Large intestine (tissue), 12 donors: ENCODE measurements around the gene NR0B2. TPM values are rescaled to one million over a fixed set of nuclear protein-coding genes. Genes with fewer than 3 reads are reported as not detected.

Experiments used
- DNase-seq, 2 donors: peaks; one replicate each; pipeline versions ENCODE4 v3.0.0 to v3.0.0-alpha.2; 2013
- H3K27ac ChIP-seq: one replicate; pipeline ENCODE4 v1.5.1; 2013; ENCODE audit warnings: low read length
- H3K27me3 ChIP-seq: 2 replicates; pipeline ENCODE4 v1.6.1; 2013; ENCODE audit warnings: low read length; ENCODE audit not compliant: control insufficient read depth, insufficient read depth
- H3K36me3 ChIP-seq: 2 replicates; pipeline ENCODE4 v1.6.1; 2013; ENCODE audit warnings: low read length; ENCODE audit not compliant: control insufficient read depth, insufficient read depth
- H3K4me1 ChIP-seq: one replicate; pipeline ENCODE4 v1.6.1; 2013; ENCODE audit warnings: low read length; ENCODE audit not compliant: control insufficient read depth, insufficient read depth
- H3K4me3 ChIP-seq: one replicate; pipeline ENCODE4 v1.5.1; 2013; ENCODE audit warnings: low read length
- H3K9me3 ChIP-seq: one replicate; pipeline ENCODE4 v1.6.1; 2013; ENCODE audit warnings: mild to moderate bottlenecking, low read depth, low read length, moderate library complexity; ENCODE audit not compliant: control insufficient read depth
- WGBS: methylation state at CpG from one replicate; pipeline ENCODE4 v1.1.5; 2013; ENCODE audit warnings: low lambda C conversion rate; ENCODE audit not compliant: insufficient coverage; 5-methylcytosine and 5-hydroxymethylcytosine counted together
- long read RNA-seq, 11 donors: transcript quantifications; one replicate each; lab custom pipeline, GENCODE V29; 2026
- polyA plus RNA-seq: library from polyadenylated mRNA; unstranded; fragments of 120-200 nt; gene quantifications from one replicate; pipeline ENCODE4 v1.2.1, GENCODE V29; 2013

Gene NR0B2, protein sequence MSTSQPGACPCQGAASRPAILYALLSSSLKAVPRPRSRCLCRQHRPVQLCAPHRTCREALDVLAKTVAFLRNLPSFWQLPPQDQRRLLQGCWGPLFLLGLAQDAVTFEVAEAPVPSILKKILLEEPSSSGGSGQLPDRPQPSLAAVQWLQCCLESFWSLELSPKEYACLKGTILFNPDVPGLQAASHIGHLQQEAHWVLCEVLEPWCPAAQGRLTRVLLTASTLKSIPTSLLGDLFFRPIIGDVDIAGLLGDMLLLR
- polyA plus RNA-seq = 91.2 TPM
- long read RNA-seq, donor 1, transcript NR0B2-201 (2 exons, 1,156 nt) = major isoform, 24 of 24 reads
- long read RNA-seq, donor 1, partial matches to known transcripts = 0 of 24 reads
- long read RNA-seq, donor 1, other reads (novel, unspliced or antisense) = 0 of 24 reads
- long read RNA-seq, donor 2, transcript NR0B2-201 (2 exons, 1,156 nt) = major isoform, 55 of 328 reads
- long read RNA-seq, donor 2, partial matches to known transcripts = 273 of 328 reads
- long read RNA-seq, donor 2, other reads (novel, unspliced or antisense) = 0 of 328 reads
- long read RNA-seq, donor 3 = 0 reads
- long read RNA-seq, donor 4, transcript NR0B2-201 (2 exons, 1,156 nt) = major isoform, 12 of 12 reads
- long read RNA-seq, donor 4, partial matches to known transcripts = 0 of 12 reads
- long read RNA-seq, donor 4, other reads (novel, unspliced or antisense) = 0 of 12 reads
- long read RNA-seq, donor 5, transcript NR0B2-201 (2 exons, 1,156 nt) = major isoform, 5 of 5 reads
- long read RNA-seq, donor 5, partial matches to known transcripts = 0 of 5 reads
- long read RNA-seq, donor 5, other reads (novel, unspliced or antisense) = 0 of 5 reads
- long read RNA-seq, donor 6, transcript NR0B2-201 (2 exons, 1,156 nt) = major isoform, 110 of 158 reads
- long read RNA-seq, donor 6, partial matches to known transcripts = 48 of 158 reads
- long read RNA-seq, donor 6, other reads (novel, unspliced or antisense) = 0 of 158 reads
- long read RNA-seq, donor 7, transcript NR0B2-201 (2 exons, 1,156 nt) = major isoform, 8 of 8 reads
- long read RNA-seq, donor 7, partial matches to known transcripts = 0 of 8 reads
- long read RNA-seq, donor 7, other reads (novel, unspliced or antisense) = 0 of 8 reads
- long read RNA-seq, donor 8, transcript NR0B2-201 (2 exons, 1,156 nt) = major isoform, 109 of 131 reads
- long read RNA-seq, donor 8, partial matches to known transcripts = 22 of 131 reads
- long read RNA-seq, donor 8, other reads (novel, unspliced or antisense) = 0 of 131 reads
- long read RNA-seq, donor 9, transcript NR0B2-201 (2 exons, 1,156 nt) = major isoform, 30 of 38 reads
- long read RNA-seq, donor 9, partial matches to known transcripts = 8 of 38 reads
- long read RNA-seq, donor 9, other reads (novel, unspliced or antisense) = 0 of 38 reads
- long read RNA-seq, donor 10, transcript NR0B2-201 (2 exons, 1,156 nt) = major isoform, 73 of 271 reads
- long read RNA-seq, donor 10, partial matches to known transcripts = 95 of 271 reads
- long read RNA-seq, donor 10, other reads (novel, unspliced or antisense) = 103 of 271 reads
- long read RNA-seq, donor 11, transcript NR0B2-201 (2 exons, 1,156 nt) = major isoform, 53 of 64 reads
- long read RNA-seq, donor 11, partial matches to known transcripts = 11 of 64 reads
- long read RNA-seq, donor 11, other reads (novel, unspliced or antisense) = 0 of 64 reads

DNA sequence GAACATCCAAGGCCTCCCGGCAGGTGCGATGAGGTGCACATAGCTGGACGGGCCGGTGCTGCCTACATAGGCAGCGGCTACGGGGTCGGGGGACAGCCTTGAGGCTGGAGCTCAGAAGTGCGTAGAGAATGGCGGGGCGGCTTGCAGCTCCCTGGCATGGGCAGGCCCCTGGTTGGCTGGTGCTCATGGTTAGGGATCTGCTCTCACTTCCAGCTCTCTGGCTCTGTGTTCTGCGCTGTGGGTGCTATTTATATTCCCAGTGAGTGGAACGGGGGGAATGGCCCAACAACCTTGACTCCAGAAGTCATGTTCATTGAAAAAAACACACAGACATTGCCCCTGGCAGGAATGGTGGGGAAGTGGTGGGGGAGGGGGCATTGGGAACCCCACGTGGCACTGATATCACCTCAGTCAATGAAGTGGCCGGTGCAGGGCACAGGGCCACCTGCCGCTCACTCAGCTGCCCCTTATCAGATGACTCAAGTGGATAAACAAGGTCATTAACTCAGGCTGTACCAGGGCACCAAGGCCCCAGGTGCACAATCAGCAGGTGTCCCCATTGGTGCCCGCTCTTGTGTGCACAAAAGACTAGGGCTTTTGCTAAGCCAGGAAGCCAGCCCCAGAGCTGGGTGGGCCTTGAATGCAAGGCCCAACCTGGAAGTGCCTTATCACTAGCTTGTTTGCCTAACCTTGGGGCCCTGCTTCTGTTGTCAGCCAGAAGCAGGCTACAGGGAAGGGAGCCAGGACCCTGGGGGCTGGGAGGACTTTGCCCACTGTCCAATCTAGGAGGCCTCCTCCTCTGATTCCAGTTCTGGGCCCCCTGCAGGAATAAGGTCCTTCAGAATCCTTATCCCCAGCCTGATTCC lies at the start of gene NR0B2:
Gene NR0B2 (minus strand): TSS at position 222 of the 866 bp plus-strand sequence. CDS start 35 bp downstream, at position 187.
- Histone ChIP-seq H3K4me3 (peak within 1 kb of the TSS; percentile 79), H3K36me3 (peaks cover 19% of the 10 kb centered on the region), H3K27ac (peak within 1 kb of the TSS; percentile 95), H3K4me1 (peaks cover 20% of the 10 kb centered on the region), H3K9me3 (no peaks in the 10 kb centered on the region), H3K27me3 (no peaks in the 10 kb centered on the region)
- DNase-seq = peak; percentile 98 to 99
- WGBS = no CpG with 5 or more reads among the region's 16 CpGs

DNA sequence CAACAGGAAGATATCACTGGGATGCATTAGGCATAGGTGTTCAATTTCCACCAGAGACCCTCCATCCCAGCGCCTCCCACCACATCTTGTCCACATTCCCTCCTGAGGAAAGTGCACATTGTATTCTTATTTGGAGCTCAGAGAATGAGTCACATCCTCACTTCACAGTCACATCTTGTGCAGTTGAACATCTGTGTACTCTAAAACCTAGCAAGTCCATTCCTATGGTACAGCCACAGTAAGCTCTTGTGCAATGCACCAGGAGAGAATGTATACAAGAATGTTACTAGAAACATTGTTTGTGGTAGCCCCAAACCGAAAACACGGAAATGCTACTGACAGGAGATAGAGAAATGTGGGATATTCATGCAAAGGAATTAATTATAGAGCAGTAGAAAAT lies 48.1 kb upstream of the NR0B2 start:
- H3K4me1 ChIP-seq = peaks cover 3% of the 10 kb centered on the region
- WGBS = 93% methylated on average over 2 of the region's 3 CpGs
- peaks cover 15% of the 10 kb centered on the region for H3K27me3 ChIP-seq
- H3K4me3 ChIP-seq = no peak overlapping the region
- no peak for DNase-seq
- H3K36me3 ChIP-seq = no peaks in the 10 kb centered on the region
- H3K9me3 ChIP-seq = no peaks in the 10 kb centered on the region
- no peak overlapping the region for H3K27ac ChIP-seq

DNA sequence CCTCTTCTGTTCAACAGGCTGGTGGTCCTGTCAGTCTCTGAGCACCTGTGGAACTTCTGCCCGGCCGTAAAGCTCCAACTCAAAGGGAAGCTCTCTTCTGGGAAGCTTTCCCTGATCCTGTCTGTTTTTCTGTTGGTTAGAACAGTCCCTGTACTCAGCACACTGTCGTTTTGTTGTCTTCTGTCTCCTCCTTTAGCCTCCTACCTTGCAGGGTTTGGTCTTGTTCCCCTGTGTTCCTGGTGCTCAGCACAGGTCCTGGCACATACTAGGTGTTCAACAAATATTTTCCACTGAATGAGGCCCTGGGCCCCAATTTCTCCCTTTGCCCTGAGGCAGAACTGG lies 46.8 kb upstream of the NR0B2 start:
- 33% methylated on average over 1 of the region's 3 CpGs for WGBS
- H3K9me3 ChIP-seq = no peaks in the 10 kb centered on the region
- H3K36me3 ChIP-seq = no peaks in the 10 kb centered on the region
- peaks cover 15% of the 10 kb centered on the region for H3K27me3 ChIP-seq
- peak overlapping the region; percentile 81 for H3K27ac ChIP-seq
- no peak for DNase-seq
- H3K4me1 ChIP-seq = peaks cover 3% of the 10 kb centered on the region
- peak overlapping the region; percentile 91 for H3K4me3 ChIP-seq

DNA sequence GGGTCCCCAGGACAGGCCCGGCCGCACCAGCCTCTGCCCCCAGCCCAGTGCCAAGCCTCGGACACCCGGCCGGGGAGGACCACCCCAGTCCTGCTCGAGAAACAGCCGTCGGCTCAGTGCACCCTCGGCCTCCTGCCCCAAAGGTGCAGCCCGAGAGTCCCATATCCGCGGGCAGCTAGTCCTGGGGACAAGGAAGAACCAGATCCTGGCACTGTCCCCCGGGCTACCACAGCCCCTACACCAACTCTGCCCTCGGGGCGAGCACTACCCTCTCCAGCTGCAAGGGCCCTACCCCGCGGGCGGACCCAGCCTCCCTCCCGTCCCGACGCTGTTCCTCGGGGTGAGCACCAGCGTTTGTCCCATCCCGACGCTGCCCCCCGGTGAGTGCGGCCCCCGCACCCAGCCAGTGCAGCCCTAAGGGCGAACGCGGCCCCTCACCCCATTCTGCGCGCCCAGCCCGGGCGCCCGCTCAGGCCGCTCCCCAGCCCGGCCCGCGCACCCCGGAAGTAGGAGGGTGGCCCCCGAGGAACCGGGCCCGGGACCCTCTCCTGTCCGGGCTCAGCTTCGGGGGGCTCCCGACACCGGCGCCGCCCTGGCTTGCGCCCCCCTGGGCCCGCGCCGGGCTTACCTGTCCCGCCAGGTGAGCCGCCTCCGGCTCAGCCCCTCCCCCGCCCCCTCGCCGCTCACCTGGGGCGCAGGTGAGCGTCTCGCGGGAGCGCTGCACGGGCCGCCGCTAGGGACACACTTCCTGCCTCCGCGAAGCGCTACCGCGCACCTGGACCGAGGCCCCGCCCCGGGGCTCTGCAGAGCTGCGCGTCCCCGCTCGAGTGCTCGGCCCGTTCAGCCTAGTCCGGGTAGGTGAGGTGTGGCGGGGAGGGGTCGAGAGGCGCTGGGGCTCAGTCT lies 46.2 kb upstream of the NR0B2 start, which contains the start of gene KDF1:
Gene KDF1 (minus strand): TSS at position 747 of the 903 bp plus-strand sequence. CDS start 8,088 bp downstream, outside the sequence.
- peaks cover 3% of the 10 kb centered on the region for H3K4me1 ChIP-seq
- peak within 1 kb of the TSS; percentile 91 for H3K4me3 ChIP-seq
- H3K9me3 ChIP-seq = no peaks in the 10 kb centered on the region
- peaks cover 15% of the 10 kb centered on the region for H3K27me3 ChIP-seq
- H3K27ac ChIP-seq = peak within 1 kb of the TSS; percentile 81
- peak; percentile 85 to 94 for DNase-seq
- no peaks in the 10 kb centered on the region for H3K36me3 ChIP-seq
- no CpG with 5 or more reads among the region's 86 CpGs for WGBS

DNA sequence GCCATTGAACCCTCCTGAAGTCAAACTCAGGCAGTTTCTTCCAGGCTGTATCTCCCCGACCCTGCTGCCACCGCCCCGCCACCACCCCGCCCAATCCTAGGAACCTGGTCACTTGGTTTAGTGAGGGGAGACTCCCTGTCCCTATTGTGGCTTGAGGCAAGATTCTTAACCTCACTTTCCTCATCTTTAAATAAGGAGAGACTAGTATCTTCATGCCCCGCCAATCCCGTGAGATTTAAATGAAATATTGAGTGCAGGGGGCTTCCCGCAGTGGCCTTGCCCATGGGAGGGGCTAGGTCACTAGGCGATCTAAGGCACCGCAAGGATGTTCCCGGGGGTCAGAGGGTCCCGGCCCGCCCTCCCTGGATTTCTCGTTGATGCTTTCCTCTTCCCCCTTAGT lies 45.5 kb upstream of the NR0B2 start:
- Histone ChIP-seq H3K27me3 (peaks cover 15% of the 10 kb centered on the region), H3K27ac (no peak overlapping the region), H3K4me1 (peaks cover 3% of the 10 kb centered on the region), H3K9me3 (no peaks in the 10 kb centered on the region), H3K36me3 (no peaks in the 10 kb centered on the region), H3K4me3 (peak overlapping the region; percentile 91)
- DNase-seq = no peak
- WGBS = no CpG with 5 or more reads among the region's 13 CpGs

DNA sequence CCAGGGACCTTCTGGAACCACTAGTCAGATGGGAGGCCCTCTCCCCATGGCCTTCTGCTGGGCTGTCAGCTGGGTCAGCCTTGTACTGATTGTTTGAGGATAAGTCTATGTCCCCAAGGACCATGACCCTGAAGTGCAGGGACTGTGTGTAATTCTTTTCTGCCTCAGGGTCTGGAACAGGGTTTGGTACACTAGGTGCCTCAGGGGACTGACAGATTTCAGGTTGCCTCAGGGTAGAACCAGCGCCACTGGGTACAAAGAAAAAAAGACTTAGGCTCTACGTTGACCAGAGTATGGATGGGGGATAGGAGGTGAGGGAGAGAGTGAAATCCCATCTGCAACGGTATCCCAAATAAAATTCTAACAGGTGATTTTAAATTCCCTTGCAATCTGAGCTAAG lies 43.5 kb upstream of the NR0B2 start:
- no peaks in the 10 kb centered on the region for H3K36me3 ChIP-seq
- H3K27me3 ChIP-seq = peaks cover 15% of the 10 kb centered on the region
- no peak for DNase-seq
- no peak overlapping the region for H3K4me3 ChIP-seq
- H3K27ac ChIP-seq = no peak overlapping the region
- no CpG with 5 or more reads among the region's 3 CpGs for WGBS
- H3K4me1 ChIP-seq = peaks cover 3% of the 10 kb centered on the region
- H3K9me3 ChIP-seq = no peaks in the 10 kb centered on the region

DNA sequence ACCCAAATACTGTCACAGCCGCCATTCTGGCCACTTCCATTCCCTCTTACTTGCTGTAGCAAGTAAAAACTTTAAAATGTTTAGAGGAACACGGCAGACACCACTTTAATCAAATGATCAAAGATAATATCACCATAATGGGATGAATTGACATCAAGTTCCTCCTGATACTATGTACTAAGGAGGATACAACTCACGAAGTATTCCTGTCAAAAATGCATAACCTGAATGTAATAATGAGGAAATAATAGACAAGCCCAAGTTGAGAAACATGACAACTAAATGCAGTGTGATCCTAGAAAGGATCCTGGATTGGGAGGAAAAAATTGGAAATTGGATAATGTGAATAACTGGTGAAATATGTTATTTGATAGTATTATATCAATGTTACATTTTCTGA lies 42.5 kb upstream of the NR0B2 start:
- Histone ChIP-seq H3K36me3 (peaks cover 5% of the 10 kb centered on the region), H3K9me3 (no peaks in the 10 kb centered on the region), H3K27ac (no peak overlapping the region), H3K27me3 (peaks cover 15% of the 10 kb centered on the region), H3K4me3 (no peak overlapping the region), H3K4me1 (peaks cover 4% of the 10 kb centered on the region)
- WGBS = 100% methylated on average over 1 of the region's 3 CpGs
- no peak for DNase-seq

DNA sequence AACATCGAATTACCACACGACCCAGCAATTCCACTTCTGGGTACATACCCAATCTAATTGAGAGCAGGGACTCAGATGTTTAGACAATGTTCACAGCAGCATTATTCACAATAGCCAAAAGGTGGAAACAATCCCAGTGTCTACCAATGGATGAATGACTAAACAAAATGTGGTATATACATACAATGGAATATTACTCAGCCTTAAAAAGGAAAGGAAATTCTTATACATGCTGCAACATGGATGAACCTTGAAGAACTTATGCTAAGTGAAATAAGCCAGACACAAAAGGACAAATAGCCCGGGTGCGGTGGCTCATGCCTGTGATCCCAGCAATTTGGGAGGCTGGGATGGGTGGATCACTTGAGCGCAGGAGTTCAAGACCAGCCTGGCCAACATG lies 39.6 kb upstream of the NR0B2 start:
- no CpG with 5 or more reads among the region's 5 CpGs for WGBS
- DNase-seq = no peak
- Histone ChIP-seq H3K27me3 (no peaks in the 10 kb centered on the region), H3K4me1 (peaks cover 20% of the 10 kb centered on the region), H3K4me3 (no peak overlapping the region), H3K27ac (no peak overlapping the region), H3K36me3 (peaks cover 31% of the 10 kb centered on the region), H3K9me3 (no peaks in the 10 kb centered on the region)
